ENCODE data around the gene SLC52A3.

SLC52A3 gene

DNA sequence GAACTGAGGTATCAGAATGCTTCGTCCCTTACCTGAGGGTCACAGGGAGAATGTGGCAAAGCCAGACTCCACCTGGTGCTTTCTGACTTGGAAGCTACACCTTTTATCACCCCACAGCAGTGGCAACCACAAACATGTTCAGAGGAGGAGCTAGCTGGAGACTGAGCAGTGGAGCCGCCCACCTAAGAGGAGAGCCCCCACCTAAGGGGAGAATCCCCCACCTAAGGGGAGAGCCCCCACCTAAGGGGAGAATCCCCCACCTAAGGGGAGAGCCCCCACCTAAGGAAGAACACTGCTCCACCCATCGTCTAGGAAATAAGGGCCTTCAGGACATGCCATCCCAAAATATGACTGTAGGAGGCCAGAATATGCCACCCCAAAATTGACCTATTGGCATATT is 4.0 kb downstream of the SLC52A3 start:
- no peak for DNase-seq

DNA sequence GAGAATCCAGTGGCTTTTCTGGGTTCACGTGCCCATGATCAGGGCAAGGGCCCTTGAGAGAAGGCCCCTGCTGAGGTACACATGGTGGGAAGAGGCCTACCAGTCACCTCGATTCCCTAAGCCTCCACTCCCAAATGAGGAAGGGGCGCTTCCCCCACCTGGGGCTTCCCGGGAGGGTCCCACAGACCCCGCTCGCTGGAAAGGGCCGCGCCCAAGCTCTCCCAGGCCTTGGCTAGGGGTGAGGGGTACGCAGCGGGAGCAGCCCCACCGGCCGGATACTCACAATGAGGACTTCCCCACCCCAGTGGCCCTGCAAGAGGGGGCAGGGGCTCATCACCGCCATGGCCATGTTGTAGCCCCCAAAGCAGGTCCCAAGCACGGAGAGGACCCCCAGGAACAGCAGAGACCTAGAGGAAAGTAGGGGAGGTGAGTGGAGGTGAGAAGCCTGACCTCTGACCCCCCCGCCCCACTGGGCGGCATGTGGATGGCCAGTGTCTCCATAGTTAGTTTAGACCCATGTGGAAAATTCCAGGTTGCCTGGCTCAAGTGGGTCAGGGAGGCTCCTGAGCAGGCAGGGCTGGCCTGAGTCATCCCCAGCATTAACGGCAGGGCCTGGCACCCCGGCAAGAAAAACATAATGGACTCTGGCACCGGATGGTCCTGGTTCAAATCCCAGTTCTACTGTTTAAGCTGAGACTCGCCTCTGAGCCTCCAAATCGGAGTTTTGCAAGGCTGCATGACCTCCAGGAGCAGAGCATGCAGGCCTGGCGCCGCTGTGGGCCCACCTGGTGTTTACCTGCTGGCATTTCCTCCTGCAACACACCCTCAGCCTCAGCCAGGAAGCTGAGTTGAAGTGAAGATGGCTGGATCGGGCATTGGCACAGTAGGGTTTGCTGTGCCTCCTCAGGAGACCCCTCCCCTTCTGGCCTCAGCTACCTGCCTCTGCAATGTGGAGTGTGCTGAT is 6.6 kb downstream of the SLC52A3 start:
- no peak for DNase-seq

- peak; percentile 9 for DNase-seq
Measured at GRCh38 chr20:760751-761417, 7.4 kb downstream of the SLC52A3 start.

DNA sequence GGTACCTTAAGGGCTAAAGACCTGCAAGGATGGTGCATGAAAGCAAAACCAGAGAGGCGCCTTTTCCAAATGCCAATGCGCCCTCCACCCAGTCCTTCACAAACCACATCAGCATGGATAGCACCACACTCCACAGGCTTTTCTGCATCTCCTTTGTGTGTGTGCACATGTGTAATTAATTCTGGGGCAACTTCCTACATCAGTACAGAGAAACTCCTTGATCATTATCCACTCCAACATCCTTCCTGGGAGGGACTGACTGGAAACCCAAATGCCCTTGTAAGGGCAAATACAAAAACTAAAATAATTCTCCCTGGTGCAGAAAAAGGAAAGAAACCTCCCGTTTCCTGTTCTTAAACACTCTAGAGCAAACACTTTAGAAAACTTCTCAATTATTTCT is 10.8 kb downstream of the SLC52A3 start:
- DNase-seq = no peak

- DNase-seq = no peak
Measured at GRCh38 chr20:755941-756340, 12.4 kb downstream of the SLC52A3 start.

- no peak for DNase-seq
Measured at GRCh38 chr20:754904-755303, 13.4 kb downstream of the SLC52A3 start.

- DNase-seq = no peak
Measured at GRCh38 chr20:753897-754635, 14.2 kb downstream of the SLC52A3 start.

GRCh38 chr20:753136-753535 is 15.2 kb downstream of the SLC52A3 start:
- no peak for DNase-seq

GRCh38 chr20:752291-752690 is 16.0 kb downstream of the SLC52A3 start:
- DNase-seq = no peak

GRCh38 chr20:751761-752160 is 16.5 kb downstream of the SLC52A3 start:
- no peak for DNase-seq

GRCh38 chr20:750801-751200 is 17.5 kb downstream of the SLC52A3 start:
- no peak for DNase-seq

- DNase-seq = no peak
Measured at GRCh38 chr20:745683-746301, 22.5 kb downstream of the SLC52A3 start.

- DNase-seq = no peak
Measured at GRCh38 chr20:742156-742555, 26.1 kb downstream of the SLC52A3 start.

DNA sequence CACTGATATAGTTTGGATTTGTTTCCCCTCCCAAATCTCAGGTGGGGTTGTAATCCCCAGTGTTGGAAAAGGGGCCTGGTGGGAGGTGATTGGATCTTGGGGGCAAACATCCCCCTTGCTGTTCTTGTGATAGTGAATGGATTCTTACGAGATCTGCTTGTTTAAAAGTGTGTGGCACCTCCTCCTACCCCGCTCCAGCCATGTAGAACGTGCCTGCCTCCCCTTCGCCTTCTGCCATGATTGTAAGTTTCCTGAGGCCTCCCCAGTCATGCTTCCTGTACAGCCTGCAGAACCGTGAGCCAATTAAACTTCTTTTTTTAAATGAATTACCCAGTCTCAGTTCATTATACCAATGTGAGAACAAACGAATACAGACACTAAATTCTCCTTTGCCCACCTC is 26.7 kb downstream of the SLC52A3 start:
- DNase-seq = no peak

DNA sequence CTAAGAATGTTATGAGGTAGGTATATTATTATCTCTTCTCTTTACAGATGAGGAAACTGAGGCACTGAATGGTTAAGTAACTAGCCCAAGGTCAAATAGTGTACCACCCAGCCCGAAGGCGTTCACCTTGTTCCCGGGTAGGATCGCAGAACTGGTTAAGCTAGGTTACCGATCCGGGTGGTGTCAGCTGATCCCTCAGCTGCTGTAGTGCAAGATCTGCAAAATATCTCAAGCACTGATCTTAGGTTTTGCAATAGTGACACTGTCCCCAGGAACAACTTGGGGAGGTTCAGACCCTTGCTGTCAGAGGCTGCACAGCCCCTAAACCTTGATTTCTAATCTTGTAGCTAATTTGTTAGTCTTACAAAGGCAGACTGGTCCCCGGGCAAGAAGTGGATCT is 28.1 kb downstream of the SLC52A3 start:
- DNase-seq = no peak

- no peak for DNase-seq
Measured at GRCh38 chr20:739736-740135, 28.6 kb downstream of the SLC52A3 start.

GRCh38 chr20:733861-734260 is 34.4 kb downstream of the SLC52A3 start:
- DNase-seq = no peak

DNA sequence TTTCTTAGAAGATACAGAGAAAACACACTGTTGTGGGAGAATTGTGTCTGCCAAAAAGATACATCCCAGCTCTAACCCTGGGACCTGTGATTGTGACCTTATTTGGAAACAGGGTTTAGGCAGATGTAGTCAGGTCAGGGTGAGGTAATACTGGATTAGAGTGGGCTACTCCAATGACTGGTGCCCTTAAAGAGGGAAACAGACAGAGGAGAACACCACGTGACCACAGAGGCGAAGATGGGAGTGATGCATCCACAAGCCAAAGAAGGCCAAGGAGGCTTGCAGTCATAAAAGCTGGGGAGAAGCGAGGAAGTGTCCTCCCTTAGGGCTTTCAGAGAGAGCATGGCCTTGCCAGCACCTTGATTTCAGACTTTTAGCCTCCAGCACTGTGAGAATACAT is 35.6 kb downstream of the SLC52A3 start:
- no peak for DNase-seq

GRCh38 chr20:731891-732560 is 36.3 kb downstream of the SLC52A3 start:
- no peak for DNase-seq

DNA sequence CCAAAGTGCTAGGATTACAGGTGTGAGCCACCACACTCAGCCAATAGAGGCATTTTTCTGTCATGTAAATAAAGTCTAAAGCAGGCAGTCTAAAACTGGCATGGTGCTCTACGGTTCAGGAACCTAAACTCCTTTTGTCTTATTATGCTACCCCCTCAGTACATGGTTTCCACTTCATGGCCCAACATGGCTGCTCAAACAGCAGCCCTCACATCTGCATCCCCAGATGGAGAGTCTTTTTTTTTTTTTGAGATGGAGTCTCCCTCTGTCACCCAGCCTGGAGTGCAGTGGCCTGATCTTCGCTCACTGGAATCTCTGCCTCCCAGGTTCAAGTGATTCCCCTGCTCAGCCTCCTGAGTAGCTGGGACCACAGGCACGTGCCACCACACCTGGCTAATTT is 38.3 kb downstream of the SLC52A3 start:
- no peak for DNase-seq

DNA sequence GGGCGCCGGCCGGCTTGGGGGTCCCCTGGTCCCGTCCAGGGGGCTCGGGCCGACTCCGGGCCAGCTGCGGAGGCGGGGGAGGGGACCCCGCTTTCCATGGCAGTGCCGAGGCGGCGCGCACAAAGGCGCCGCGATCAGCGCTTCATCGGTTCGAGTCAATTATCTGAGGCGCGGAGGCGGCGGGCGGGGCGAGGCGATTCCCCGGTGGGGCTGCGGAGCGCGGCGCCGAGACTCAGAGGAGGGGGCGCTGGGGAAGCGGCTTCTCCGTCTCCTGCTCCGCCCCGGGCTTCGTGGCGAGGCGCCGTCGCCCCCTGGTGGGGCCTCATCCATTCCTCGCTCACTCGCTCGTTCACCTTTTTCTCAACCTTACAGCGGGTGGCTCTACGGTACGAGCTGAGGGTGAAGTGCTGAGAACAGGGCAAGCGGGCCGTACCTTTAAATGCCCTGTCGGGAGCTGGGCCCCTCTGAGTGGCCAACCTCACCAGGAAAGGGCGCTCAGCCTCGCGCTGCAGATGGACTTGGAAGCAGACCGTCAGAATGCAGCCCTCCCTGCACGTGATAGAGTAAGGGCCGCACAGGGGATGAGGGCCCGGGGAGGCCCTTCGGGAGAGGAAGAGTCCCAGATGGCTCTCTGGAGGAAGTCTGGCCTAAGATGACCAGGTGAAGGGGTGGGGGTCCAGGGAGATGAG is 39.9 kb downstream of the SLC52A3 start:
- peak; percentile 21 for DNase-seq

DNA sequence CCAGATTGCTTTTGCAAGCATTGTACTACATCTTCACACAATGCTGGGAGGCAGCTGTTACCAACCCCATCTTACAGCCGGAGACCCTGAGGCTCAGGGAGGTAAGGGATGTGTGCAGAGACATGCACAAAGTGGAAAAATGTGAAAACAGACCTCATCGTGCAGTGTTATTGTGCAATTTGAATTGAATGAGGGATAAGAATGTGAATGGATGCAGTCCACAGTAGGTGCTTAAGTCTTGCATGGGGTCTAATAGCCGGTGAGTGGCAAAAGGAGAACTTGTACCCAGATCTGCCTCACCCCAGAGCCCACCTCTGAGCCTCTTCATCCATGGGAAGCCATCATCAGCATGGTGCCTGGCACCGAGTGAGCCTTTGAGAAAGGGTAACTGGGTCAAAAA is 42.1 kb downstream of the SLC52A3 start:
- no peak for DNase-seq
